Measurements from ENCODE around the gene KDM4C. TPM values are rescaled to one million over a fixed set of nuclear protein-coding genes. Genes with fewer than 3 reads are reported as not detected.

KDM4C gene
- total and polyA plus RNA-seq, 2 of the 8 experiments (the other 6 are each of a cell fraction or from before 2014, with no cell fraction given), result 13.0 to 26.1 TPM

DNA sequence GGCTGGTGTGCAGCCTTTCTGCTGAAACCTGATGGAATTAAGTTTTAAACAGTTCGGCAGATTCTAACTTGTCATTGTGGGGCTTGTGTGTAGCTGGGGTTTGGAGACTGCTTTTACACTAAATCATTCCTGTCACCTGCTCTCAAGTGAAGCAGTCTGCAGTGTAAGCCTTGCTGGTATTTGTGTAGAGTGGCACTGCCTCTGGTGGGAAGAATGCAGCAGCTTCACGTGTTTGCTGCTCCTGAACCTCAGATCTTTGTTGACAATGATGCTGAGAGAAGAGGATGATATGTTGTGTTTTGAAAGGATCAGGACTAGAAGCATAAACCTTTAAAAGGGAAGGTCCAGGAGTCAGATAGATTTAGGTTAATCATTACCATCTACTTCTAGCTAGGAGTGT lies 88.1 kb downstream of the KDM4C start:
- Histone ChIP-seq H3K27me3 (replicated peaks in 1 of 4; ENCODE audit: control insufficient read depth in 3 of 4, extremely low read depth in 1 of 4, insufficient read depth in 3 of 4, low read length in 3 of 4) (no peaks in the 10 kb centered on the region), H2BK15ac (ENCODE audit: low read length) (no peak overlapping the region), H3K36me3 (ENCODE audit: control insufficient read depth in 2 of 4, insufficient read depth in 4 of 4, low read length in 3 of 4) (peaks cover 0 to 2% (median 0%) of the 10 kb centered on the region in 4 experiments; a peak in 1 of 8 replicates), H4K8ac (ENCODE audit: extremely low read depth, insufficient read depth, low read length) (no peak overlapping the region), H3K9me3 (ENCODE audit: insufficient read depth in 2 of 2, low read depth in 1 of 2, low read length in 1 of 2) (no peaks in the 10 kb centered on the region), H3K23ac (ENCODE audit: insufficient read length) (no peak overlapping the region), H3K9ac (replicated peaks in 1 of 4; ENCODE audit: extremely low read depth in 1 of 4, low read depth in 3 of 4, low read length in 3 of 4) (no peak overlapping the region), H2AFZ (ENCODE audit: low read length) (no peak overlapping the region), H4K91ac (replicated peaks; ENCODE audit: insufficient read length, low read length) (no peak overlapping the region), H2AK5ac (ENCODE audit: low read depth, low read length) (no peak overlapping the region), H3K23me2 (ENCODE audit: low read depth, low read length) (no peaks in the 10 kb centered on the region), H3K4me1 (replicated peaks in 1 of 4; ENCODE audit: control insufficient read depth in 3 of 4, insufficient read depth in 4 of 4, low read length in 3 of 4) (peaks cover 0 to 6% (median 3%) of the 10 kb centered on the region in 4 experiments; a peak in 3 of 7 replicates), H3K79me2 (ENCODE audit: control insufficient read depth in 1 of 2, insufficient read depth in 2 of 2, low read length in 2 of 2) (no peaks in the 10 kb centered on the region; a peak in 1 of 4 replicates), H3K4ac (replicated peaks; ENCODE audit: insufficient read length, low read depth, low read length) (no peak overlapping the region), H3K4me3 (ENCODE audit: extremely low read depth in 1 of 4, insufficient read depth in 2 of 4, low read depth in 3 of 4, low read length in 4 of 4) (no peak overlapping the region), H2BK5ac (ENCODE audit: low read depth, low read length) (no peak overlapping the region), H3K4me2 (ENCODE audit: insufficient read depth in 1 of 2, low read depth in 2 of 2, low read length in 2 of 2) (no peak overlapping the region), H4K5ac (ENCODE audit: insufficient read length, low read depth, low read length) (no peak overlapping the region), H2BK20ac (ENCODE audit: low read length) (no peak overlapping the region), H3K27ac (ENCODE audit: low read depth, low read length) (no peak overlapping the region), H2BK120ac (replicated peaks; ENCODE audit: low read depth, low read length) (no peak overlapping the region), H2BK12ac (ENCODE audit: low read depth, low read length) (no peak overlapping the region), H3K18ac (ENCODE audit: extremely low read depth, low read length) (no peak overlapping the region), H3K79me1 (ENCODE audit: low read depth, low read length) (peaks cover 3% of the 10 kb centered on the region; the same call in 1 of the 2 replicates), H3K14ac (ENCODE audit: insufficient read length) (no peak overlapping the region), H3K56ac (replicated peaks; ENCODE audit: insufficient read length, low read depth, low read length) (no peak overlapping the region), H4K20me1 (replicated peaks in 1 of 2; ENCODE audit: control insufficient read depth in 1 of 2, insufficient read depth in 2 of 2, low read length in 2 of 2) (no peaks in the 10 kb centered on the region)
- TF ChIP-seq TEAD4 (IDR thresholded peaks at IDR 0.05; ENCODE audit: low read depth, low read length) (peak; percentile 100), POLR2A (IDR thresholded peaks at IDR 0.05; ENCODE audit: control extremely low read depth in 1 of 2, low read depth in 2 of 2, low read length in 2 of 2) (no peak), JUN (IDR thresholded peaks at IDR 0.05; ENCODE audit: low read depth, low read length) (no peak), TCF12 (IDR thresholded peaks at IDR 0.05; ENCODE audit: low read depth, low read length) (0 out of 2 replicates have a peak, but pooled peaks have one; percentile 27), CREB1 (IDR thresholded peaks at IDR 0.05) (peak; percentile 56; the same call in 1 of the 2 replicates), RAD21 (IDR thresholded peaks at IDR 0.05 in 1 of 2, conservative IDR thresholded peaks at IDR 0.05 in 1 of 2; ENCODE audit: low read depth in 2 of 2, low read length in 2 of 2) (peak; percentile 71 to 74)
- TF ChIP-seq, protein P1, sequence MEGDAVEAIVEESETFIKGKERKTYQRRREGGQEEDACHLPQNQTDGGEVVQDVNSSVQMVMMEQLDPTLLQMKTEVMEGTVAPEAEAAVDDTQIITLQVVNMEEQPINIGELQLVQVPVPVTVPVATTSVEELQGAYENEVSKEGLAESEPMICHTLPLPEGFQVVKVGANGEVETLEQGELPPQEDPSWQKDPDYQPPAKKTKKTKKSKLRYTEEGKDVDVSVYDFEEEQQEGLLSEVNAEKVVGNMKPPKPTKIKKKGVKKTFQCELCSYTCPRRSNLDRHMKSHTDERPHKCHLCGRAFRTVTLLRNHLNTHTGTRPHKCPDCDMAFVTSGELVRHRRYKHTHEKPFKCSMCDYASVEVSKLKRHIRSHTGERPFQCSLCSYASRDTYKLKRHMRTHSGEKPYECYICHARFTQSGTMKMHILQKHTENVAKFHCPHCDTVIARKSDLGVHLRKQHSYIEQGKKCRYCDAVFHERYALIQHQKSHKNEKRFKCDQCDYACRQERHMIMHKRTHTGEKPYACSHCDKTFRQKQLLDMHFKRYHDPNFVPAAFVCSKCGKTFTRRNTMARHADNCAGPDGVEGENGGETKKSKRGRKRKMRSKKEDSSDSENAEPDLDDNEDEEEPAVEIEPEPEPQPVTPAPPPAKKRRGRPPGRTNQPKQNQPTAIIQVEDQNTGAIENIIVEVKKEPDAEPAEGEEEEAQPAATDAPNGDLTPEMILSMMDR (IDR thresholded peaks at IDR 0.05; ENCODE audit: control extremely low read depth in 1 of 3, insufficient read depth in 1 of 3, low read depth in 1 of 3, low read length in 3 of 3), result peak; percentile 53 to 87 (median 56)
- TF ChIP-seq, protein P2, sequence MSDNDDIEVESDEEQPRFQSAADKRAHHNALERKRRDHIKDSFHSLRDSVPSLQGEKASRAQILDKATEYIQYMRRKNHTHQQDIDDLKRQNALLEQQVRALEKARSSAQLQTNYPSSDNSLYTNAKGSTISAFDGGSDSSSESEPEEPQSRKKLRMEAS (IDR thresholded peaks at IDR 0.05), result peak; percentile 78
- 51% methylated on average over 2 of the region's 2 CpGs; no CpG with 5 or more reads in 1 of the 2 experiments for WGBS, 2 experiments (ENCODE audit: extremely low coverage in 1 of 2, insufficient coverage in 1 of 2, insufficient read length in 1 of 2, insufficient replicate concordance in 2 of 2, low coverage in 1 of 2, low lambda C conversion rate in 2 of 2, missing lambda C conversion rate in 1 of 2)
- POLR2A ChIA-PET (ENCODE audit: partially characterized antibody), result interaction anchor here (1.0 kb wide), 1 partner anchor 18 kb away, joined by 3 read pairs; no protein-coding TSS in a partner anchor
- CTCF ChIA-PET (ENCODE audit: partially characterized antibody), result interaction anchor here (0.8 to 13.6 kb wide), 9 partner anchors 9 to 164 kb away, joined by 3 to 120 read pairs (median 3); no protein-coding TSS in a partner anchor
- DNase-seq (ENCODE audit: low read depth in 1 of 2, low spot score in 2 of 2) (peak in 1 of 2 experiments; percentile 9), FAIRE-seq (peak; percentile 85)

Data from H1 (cell line).